Measurements from ENCODE around the gene FAU.

Gene FAU

GRCh38 chr11:65135633-65136145 is 13.8 kb upstream of the FAU start:
- FAIRE-seq: no peak

- peak; percentile 97 for FAIRE-seq
Observed at GRCh38 chr11:65134952-65135632, 13.2 kb upstream of the FAU start.

GRCh38 chr11:65134240-65134951 is 12.5 kb upstream of the FAU start, which contains the start of gene SYVN1:
TSS of gene SYVN1 (minus strand) at chr11:65134519. CDS start at chr11:65133601, 918 bp downstream.
- no peak for FAIRE-seq

- FAIRE-seq: no peak
Observed at GRCh38 chr11:65133724-65134123, 11.8 kb upstream of the FAU start.

GRCh38 chr11:65132988-65133700 is 11.2 kb upstream of the FAU start:
- FAIRE-seq: no peak

GRCh38 chr11:65132238-65132987 is 10.5 kb upstream of the FAU start:
- no peak for FAIRE-seq

GRCh38 chr11:65131895-65132237 is 9.9 kb upstream of the FAU start:
- no peak for FAIRE-seq

GRCh38 chr11:65131417-65131776 is 9.5 kb upstream of the FAU start:
- FAIRE-seq: no peak

- no peak for FAIRE-seq
Observed at GRCh38 chr11:65130631-65131416, 8.9 kb upstream of the FAU start.

GRCh38 chr11:65129649-65130441 is 7.9 kb upstream of the FAU start:
- no peak for FAIRE-seq

- FAIRE-seq: no peak
Observed at GRCh38 chr11:65128182-65129145, 6.5 kb upstream of the FAU start.

- FAIRE-seq: no peak
Observed at GRCh38 chr11:65127473-65128181, 5.7 kb upstream of the FAU start.

- no peak for FAIRE-seq
Observed at GRCh38 chr11:65126624-65127274, 4.8 kb upstream of the FAU start.

GRCh38 chr11:65125197-65126056 is 3.5 kb upstream of the FAU start:
- FAIRE-seq: no peak

GRCh38 chr11:65124480-65125196 is 2.7 kb upstream of the FAU start:
- FAIRE-seq: no peak

- FAIRE-seq: no peak
Observed at GRCh38 chr11:65121447-65121864, 478 bp downstream of the FAU start.

- FAIRE-seq: no peak
Observed at GRCh38 chr11:65120831-65121230, 1.1 kb downstream of the FAU start.
